EL (cell line): Measurements from ENCODE around the gene TMEM196.

ENCODE experiments used
- DNase-seq: peaks from one replicate; pipeline ENCODE4 v3.0.0-alpha.2; 2016

TMEM196 gene

GRCh38 chr7:19772841-19773760 is at the start of gene TMEM196:
Gene TMEM196 (minus strand): TSS chr7:19773617. CDS start chr7:19772696, 921 bp downstream.
- DNase-seq: peak; percentile 33

DNA sequence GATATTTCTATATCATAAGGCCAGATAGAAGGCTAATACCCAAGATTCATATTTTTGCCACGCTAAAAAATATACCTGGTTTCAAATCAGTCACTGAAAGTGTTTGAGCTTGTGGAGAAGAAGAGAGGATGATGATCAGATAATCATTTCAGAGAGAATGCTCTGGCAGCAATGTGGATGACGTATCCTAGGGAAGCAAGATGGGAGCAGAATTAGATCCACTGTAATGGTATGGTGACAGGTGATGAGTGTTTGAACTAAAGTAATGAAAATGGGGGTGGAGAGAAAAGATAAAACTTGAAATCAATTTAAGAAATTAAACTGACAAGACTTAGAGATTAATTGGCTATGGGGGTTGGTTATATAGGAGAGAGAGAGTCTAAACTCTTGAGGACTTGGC is 42.7 kb upstream of the TMEM196 start:
- DNase-seq: no peak

DNA sequence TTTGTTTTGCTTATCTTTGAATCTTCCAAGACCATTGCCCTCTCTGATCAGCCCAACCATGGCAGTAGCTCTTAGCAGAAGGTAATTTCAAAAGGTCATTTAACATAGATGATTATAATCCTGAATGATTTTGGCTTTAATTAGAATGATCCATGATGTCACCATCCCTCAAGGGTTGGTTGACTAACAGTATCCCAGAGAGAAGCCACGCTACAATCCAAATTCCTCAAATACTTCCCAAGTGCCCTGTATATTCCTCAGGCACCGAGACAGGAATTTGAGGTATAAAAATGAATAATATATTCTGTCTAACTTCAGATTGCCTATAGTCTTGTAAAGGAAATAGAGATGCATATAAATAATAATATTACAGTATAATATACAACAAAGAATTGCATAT is 42.1 kb upstream of the TMEM196 start:
- DNase-seq: peak; percentile 37

GRCh38 chr7:19814776-19815175 is 41.4 kb upstream of the TMEM196 start:
- no peak for DNase-seq

- no peak for DNase-seq
Observed at GRCh38 chr7:19811386-19811785, 38.0 kb upstream of the TMEM196 start.

DNA sequence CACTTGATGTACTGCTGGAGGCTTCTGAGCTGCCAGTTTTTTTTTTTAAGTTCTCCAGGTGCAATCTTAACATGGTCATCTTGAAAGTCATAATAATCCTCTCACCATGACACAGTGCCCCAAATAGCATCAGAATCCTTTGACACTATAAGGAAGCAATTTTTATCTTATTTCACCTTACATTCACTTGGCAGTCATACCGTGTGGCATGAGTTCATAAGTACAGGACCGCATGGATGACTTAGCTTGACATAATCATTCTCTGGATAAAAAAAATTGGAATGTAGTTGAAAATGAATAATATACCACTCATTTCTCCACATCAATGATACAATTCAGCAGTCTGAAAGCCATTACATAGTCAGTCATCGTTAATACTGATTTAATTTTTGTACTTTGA is 25.6 kb upstream of the TMEM196 start:
- no peak for DNase-seq

GRCh38 chr7:19783541-19783940 is 10.1 kb upstream of the TMEM196 start:
- no peak for DNase-seq

DNA sequence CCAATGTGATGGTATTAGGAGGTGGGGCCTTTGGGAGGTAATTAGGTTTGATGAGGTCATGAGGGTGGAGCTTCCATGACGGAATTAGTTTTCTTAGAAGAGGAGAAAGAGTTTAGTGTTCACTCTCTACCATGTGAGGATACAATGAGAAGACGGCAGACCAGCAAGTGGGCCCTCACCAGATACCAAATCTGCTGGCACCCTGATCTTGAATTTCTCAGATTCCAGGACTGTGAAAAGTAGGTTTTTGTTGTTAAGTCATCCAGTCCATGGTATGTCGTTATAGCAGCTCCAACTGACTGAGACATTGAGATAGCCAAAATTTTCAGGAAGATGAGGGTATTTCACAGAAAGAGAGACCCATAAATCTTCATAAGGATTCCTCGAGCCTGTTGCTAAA is 3.6 kb upstream of the TMEM196 start:
- no peak for DNase-seq

GRCh38 chr7:19775578-19775977 is 2.2 kb upstream of the TMEM196 start:
- DNase-seq: no peak

- peak; percentile 1 for DNase-seq
Observed at GRCh38 chr7:19772306-19772705, 1.1 kb downstream of the TMEM196 start.

DNA sequence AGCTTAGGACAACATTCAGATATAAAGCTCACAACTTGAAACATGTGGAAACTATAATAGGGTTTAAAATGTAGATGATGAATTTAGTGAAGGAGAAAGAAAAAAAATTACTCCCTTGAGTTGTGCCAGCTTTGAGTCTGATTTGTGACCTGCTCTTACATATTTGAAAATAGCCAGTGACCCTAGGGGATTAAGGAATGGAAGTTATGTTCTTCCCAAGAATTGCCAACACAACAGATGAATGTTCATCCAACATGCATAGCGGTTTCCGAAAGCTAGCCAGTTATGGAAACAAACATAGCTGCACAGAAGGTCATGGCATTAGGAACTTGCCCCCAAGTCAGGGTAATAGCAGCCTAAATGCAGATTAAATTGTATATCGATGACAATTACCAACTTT is 10.8 kb downstream of the TMEM196 start:
- no peak for DNase-seq

GRCh38 chr7:19754521-19755116 is 18.8 kb downstream of the TMEM196 start:
- peak; percentile 49 for DNase-seq

- no peak for DNase-seq
Observed at GRCh38 chr7:19752020-19752419, 21.4 kb downstream of the TMEM196 start.

- DNase-seq: peak; percentile 7
Observed at GRCh38 chr7:19749658-19750057, 23.8 kb downstream of the TMEM196 start.

DNA sequence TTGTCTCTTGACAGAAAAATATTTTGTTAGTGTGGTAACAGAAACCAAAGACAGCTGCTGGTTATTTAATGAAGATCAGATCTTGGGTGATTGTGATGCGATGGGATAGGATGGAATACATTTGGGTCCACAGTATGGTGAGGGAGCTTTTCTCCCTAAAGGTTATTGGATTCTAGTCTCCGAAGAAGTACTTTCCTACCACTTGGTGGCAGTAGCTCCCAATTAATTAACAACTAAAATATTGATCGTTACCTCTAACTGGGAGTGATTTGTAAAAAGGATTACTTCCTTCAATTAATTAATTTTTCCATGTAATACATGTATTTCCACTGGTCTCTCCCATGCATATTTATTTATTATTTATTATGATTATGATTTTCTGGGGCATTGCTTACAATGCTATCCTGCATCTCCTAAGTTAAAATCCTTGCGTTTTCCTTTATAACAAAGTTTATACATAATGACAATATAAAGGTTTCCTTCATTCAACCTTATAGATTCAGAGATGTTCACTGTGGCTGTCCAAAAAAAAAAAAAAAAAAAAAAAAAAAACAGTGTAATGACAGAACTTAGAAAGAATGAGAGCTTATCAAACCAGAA is 25.6 kb downstream of the TMEM196 start:
- peak; percentile 51 for DNase-seq

DNA sequence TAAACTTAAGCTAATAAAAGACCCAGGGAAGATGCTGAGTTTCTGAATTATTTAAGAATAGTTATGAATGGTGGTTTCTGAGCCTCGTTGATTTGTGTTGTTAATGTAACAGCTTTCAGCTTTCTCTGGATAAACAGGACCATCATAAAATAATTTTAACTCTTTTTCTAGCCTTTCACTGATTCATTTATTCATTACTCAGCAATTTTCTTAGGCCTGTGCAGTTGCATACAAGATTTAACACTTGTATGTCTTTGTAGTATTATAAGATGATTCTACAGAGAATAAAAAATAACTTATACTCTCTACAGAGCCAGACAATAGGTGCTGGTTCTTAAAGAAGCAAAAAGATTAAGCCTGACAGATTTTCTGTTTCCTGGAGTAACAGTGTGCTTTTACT is 29.3 kb downstream of the TMEM196 start:
- no peak for DNase-seq

DNA sequence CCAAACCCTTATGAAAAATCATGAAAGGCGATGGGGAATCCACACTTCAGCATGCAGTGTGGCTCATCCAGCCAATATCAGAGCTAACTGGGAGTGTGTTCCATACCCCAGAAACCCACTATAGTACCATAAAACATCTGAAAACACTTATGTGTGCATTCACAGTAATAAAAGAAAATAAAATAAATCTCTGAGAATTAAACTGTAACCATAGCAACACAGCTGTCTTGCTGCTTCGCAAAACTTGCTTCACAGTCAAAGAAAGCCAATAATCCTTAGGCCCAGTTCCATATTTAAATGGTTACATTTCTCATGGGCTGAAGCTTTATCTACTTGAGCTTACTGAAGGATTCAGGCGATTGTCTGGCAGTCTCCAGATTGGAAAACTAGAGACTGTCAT is 44.7 kb downstream of the TMEM196 start:
- no peak for DNase-seq

DNA sequence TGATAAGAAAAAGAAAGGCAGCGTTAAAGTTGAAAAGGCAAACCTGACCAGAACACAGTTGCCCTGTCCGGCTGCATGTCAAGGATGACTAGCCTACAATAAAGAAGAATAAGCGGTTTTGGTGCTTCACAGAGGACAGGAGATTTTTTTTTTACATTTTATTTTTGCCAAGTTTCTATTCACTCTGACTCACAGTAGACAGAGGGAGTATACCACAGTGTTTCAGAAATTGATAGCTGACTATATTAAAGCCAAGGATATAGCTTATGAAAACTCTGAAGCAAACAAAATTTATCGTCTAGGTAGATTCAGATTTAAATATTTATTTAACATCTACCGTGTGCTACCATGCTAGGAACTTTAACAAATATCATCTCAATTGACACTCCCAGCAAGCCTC is 47.6 kb downstream of the TMEM196 start:
- DNase-seq: no peak

GRCh38 chr7:19715499-19715898 is 57.9 kb downstream of the TMEM196 start:
- no peak for DNase-seq

DNA sequence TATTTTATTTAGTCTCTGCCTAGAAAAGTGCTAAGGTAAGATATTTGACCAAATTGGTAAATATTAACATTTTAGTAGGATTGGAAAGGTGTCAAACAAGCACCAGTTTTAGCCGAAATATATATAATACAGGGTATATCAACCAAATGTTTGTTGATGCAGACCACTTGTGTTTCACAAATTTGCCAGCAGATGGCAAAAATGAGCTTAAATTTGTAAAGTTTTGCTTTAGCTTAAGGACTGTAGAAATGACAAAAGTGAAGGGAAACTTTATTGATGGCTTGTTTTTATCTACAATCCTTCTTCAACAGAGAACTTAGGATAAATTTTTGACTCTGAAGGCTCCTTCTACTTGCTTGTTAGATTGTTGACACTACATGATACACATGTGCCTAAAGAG is 59.7 kb downstream of the TMEM196 start:
- DNase-seq: peak; percentile 47

- DNase-seq: no peak
Observed at GRCh38 chr7:19709249-19709578, 64.2 kb downstream of the TMEM196 start.

DNA sequence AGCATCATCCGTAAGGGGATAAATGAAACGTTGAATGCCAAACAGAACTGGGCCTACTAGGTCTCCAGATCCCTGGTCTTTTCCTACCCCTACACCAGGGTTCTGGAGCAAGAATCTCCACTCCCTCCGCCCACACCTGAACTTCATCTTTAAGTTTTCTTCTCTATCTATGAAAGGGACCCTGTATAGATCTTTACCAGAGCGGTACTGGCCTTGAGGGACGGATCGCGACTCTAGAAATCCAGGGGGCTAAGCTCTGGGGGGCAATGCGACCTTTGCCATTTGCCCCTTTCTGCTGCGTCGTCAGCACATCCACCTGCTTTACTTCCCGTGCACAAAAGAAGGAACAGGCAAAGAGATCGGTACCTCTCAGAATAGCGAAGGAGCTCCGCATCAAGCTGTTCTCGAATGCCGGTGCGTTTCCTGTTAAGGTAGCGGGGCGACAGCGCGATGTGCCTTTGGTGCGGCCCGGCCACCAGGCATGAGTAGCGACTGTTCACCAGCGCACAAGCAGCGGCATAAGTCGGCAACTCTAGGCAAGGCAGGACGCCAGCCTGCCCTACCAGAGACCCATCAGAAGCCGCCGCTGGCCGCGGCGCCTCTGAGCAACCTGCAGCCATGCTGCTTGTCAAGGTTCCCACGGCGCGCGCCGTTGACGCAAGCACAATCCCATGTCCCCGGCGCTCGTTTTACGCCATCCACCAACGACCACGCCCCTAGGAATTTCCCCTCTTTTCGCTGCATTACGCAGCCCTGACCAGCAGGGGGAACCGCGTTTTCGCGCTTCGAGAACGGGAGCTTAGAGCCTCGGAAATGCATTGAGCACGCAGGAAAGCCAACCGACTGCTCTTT is 64.8 kb downstream of the TMEM196 start, which contains the start of gene POLR1F:
Gene POLR1F, minus strand, starts transcription at position 641 of the 852 bp plus-strand sequence. Its CDS starts 21 bp downstream, at position 620.
- peak; percentile 94 for DNase-seq

DNA sequence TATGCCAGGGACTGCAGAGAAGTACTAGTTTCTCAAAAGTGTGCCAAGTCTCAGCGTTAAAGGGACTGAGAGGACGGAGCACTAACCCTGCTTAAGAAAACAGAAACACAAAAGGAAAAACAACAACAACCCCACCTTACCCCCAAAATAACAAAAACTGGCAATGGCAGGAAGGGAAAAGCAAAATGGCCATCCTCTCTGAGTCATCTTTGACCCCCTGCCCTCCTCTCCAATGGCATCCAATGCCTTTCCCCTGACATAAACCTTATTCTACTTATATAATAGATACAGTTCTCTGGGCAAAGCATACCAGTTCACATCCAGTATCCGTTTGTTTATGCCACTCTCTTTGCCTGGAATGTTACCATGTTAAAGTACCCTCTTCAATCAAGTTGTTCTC is 66.2 kb downstream of the TMEM196 start:
- peak; percentile 60 for DNase-seq
